PC-9 (cell line): ENCODE results near the gene M6PR.

ENCODE experiments used
- EZH2 ChIP-seq: fragments of 200-600 bp; sonication (generic); IDR thresholded peaks from 2 replicates; pipeline ENCODE4 v1.8.0; 2017; ENCODE audit warnings: antibody characterized with exemption, low read depth
- TF ChIP-seq, protein P1 (sequence below): fragments of 200-600 bp; sonication (generic); conservative IDR thresholded peaks from 2 replicates; pipeline ENCODE4 v1.6.1; 2017; ENCODE audit warnings: mixed run types, antibody characterized with exemption, mild to moderate bottlenecking, moderate library complexity

DNA sequence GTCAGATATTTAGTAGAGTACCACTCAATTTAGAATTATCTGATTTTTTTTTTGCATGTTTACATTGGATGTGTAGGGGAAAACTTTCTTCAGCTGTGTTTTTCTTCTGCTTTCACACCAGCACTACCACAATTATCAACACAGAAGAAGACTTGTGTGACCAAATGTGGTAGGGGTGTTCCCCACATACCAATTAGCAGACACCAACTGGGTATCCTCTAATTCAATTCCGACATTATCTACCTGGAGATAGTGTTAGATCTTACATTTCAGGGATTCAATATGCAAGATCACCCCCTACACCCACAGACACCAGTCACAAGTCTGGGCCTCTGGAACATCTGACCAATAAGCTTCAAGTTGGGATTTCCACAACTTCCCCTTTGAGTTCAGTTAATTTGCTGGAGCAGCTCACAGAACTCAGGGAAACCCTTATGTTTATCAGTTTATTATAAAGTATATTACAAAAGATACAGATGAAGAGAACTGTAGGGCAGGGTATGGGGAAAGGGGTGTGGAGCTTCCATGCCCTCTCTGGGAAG lies 35.8 kb upstream of the M6PR start:
- TF ChIP-seq, protein P1, sequence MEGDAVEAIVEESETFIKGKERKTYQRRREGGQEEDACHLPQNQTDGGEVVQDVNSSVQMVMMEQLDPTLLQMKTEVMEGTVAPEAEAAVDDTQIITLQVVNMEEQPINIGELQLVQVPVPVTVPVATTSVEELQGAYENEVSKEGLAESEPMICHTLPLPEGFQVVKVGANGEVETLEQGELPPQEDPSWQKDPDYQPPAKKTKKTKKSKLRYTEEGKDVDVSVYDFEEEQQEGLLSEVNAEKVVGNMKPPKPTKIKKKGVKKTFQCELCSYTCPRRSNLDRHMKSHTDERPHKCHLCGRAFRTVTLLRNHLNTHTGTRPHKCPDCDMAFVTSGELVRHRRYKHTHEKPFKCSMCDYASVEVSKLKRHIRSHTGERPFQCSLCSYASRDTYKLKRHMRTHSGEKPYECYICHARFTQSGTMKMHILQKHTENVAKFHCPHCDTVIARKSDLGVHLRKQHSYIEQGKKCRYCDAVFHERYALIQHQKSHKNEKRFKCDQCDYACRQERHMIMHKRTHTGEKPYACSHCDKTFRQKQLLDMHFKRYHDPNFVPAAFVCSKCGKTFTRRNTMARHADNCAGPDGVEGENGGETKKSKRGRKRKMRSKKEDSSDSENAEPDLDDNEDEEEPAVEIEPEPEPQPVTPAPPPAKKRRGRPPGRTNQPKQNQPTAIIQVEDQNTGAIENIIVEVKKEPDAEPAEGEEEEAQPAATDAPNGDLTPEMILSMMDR, result no peak
- no peak for TF ChIP-seq EZH2
